Stimulated activated naive CD8-positive, alpha-beta T cell treated with anti-CD3 and anti-CD28 coated beads, Interleukin-15, amount 100 ng/mL, for 72 hours (primary cell): ENCODE results near the gene C1QA.
"Not testable (repeated sequence)": the region's sequence is repeated elsewhere in the genome, so short reads cannot be mapped to it uniquely, and the experiment has no call there.

Source experiments
- ATAC-seq: fragments of 150-1000 bp; cut with Tn5 transposase; 2 replicates; pipeline ENCODE4 v1.10.0; 2021; ENCODE audit warnings: mild to moderate bottlenecking, moderate library complexity
- DNase-seq, 2 donors: peaks; one replicate each; pipeline ENCODE4 v3.0.0; 2021 to 2022
- H3K27ac Mint-ChIP-seq, 2 donors: one replicate each; pipeline ENCODE4 v1.8.0; 2022; ENCODE audit warnings: mild to moderate bottlenecking in 2 of 2, mixed read lengths in 2 of 2, moderate library complexity in 2 of 2
- H3K27me3 Mint-ChIP-seq: one replicate; pipeline ENCODE4 v1.8.0; 2022; ENCODE audit warnings: mixed read lengths
- H3K4me1 Mint-ChIP-seq: one replicate; pipeline ENCODE4 v1.8.0; 2022; ENCODE audit warnings: mild to moderate bottlenecking, mixed read lengths
- H3K4me3 Mint-ChIP-seq, 2 donors: one replicate each; pipeline ENCODE4 v1.8.0; 2022; ENCODE audit warnings: mild to moderate bottlenecking in 2 of 2, mixed read lengths in 2 of 2, moderate library complexity in 1 of 2
- H3K9me3 Mint-ChIP-seq, 2 donors: one replicate each; pipeline ENCODE4 v1.8.0; 2022; ENCODE audit warnings: mixed read lengths in 2 of 2

The C1QA gene

GRCh38 chr1:22671999-22672398 is 35.6 kb downstream of the C1QA start:
- no peak overlapping the region for H3K27ac Mint-ChIP-seq
- DNase-seq (no peak), ATAC-seq (no peak)
- peaks cover 46% of the 10 kb centered on the region for H3K27me3 Mint-ChIP-seq
- H3K4me1 Mint-ChIP-seq = no peaks in the 10 kb centered on the region
- no peak overlapping the region for H3K4me3 Mint-ChIP-seq
- no peaks in the 10 kb centered on the region for H3K9me3 Mint-ChIP-seq

GRCh38 chr1:22673486-22674409 is 37.3 kb downstream of the C1QA start:
- H3K9me3 Mint-ChIP-seq = no peaks in the 10 kb centered on the region
- peak; percentile 72 for ATAC-seq
- H3K4me1 Mint-ChIP-seq = no peaks in the 10 kb centered on the region
- no peak overlapping the region for H3K4me3 Mint-ChIP-seq
- H3K27me3 Mint-ChIP-seq = peaks cover 46% of the 10 kb centered on the region
- no peak overlapping the region for H3K27ac Mint-ChIP-seq
- no peak for DNase-seq

- H3K27ac Mint-ChIP-seq = no peak overlapping the region
- H3K4me1 Mint-ChIP-seq = no peaks in the 10 kb centered on the region
- no peak overlapping the region for H3K4me3 Mint-ChIP-seq
- no peak for ATAC-seq
- no peak for DNase-seq
- H3K9me3 Mint-ChIP-seq = no peaks in the 10 kb centered on the region
- peaks cover 46% of the 10 kb centered on the region for H3K27me3 Mint-ChIP-seq
These were observed 38.0 kb downstream of the C1QA start for GRCh38 chr1:22674410-22674749.

GRCh38 chr1:22676151-22676550 is 39.7 kb downstream of the C1QA start:
- H3K27ac Mint-ChIP-seq, ATAC-seq, H3K4me1 Mint-ChIP-seq, H3K9me3 Mint-ChIP-seq, H3K4me3 Mint-ChIP-seq, DNase-seq: not testable (repeated sequence)
- H3K27me3 Mint-ChIP-seq = peaks cover 36% of the 10 kb centered on the region

- Mint-ChIP-seq H3K4me1 (no peaks in the 10 kb centered on the region), H3K4me3 (no peak overlapping the region), H3K27me3 (peaks cover 27% of the 10 kb centered on the region), H3K27ac (no peak overlapping the region), H3K9me3 (no peaks in the 10 kb centered on the region)
- no peak for DNase-seq
- no peak for ATAC-seq
These were observed 40.6 kb downstream of the C1QA start for GRCh38 chr1:22676916-22677583.

- no peak for DNase-seq
- H3K4me1 Mint-ChIP-seq = no peaks in the 10 kb centered on the region
- no peaks in the 10 kb centered on the region for H3K9me3 Mint-ChIP-seq
- H3K27me3 Mint-ChIP-seq = peaks cover 16% of the 10 kb centered on the region
- H3K4me3 Mint-ChIP-seq = no peak overlapping the region
- H3K27ac Mint-ChIP-seq = no peak overlapping the region
- no peak for ATAC-seq
These were observed 41.8 kb downstream of the C1QA start for GRCh38 chr1:22677931-22678896.

GRCh38 chr1:22680726-22681125 is 44.3 kb downstream of the C1QA start:
- peaks cover 23% of the 10 kb centered on the region for H3K27me3 Mint-ChIP-seq
- DNase-seq = no peak
- no peak overlapping the region for H3K4me3 Mint-ChIP-seq
- H3K4me1 Mint-ChIP-seq = no peaks in the 10 kb centered on the region
- H3K9me3 Mint-ChIP-seq = no peaks in the 10 kb centered on the region
- no peak overlapping the region for H3K27ac Mint-ChIP-seq
- no peak for ATAC-seq

GRCh38 chr1:22681556-22682276 is 45.3 kb downstream of the C1QA start:
- H3K4me3 Mint-ChIP-seq = no peak overlapping the region
- H3K27ac Mint-ChIP-seq = no peak overlapping the region
- DNase-seq (no peak), ATAC-seq (no peak)
- no peaks in the 10 kb centered on the region for H3K4me1 Mint-ChIP-seq
- peaks cover 31% of the 10 kb centered on the region for H3K27me3 Mint-ChIP-seq
- no peaks in the 10 kb centered on the region for H3K9me3 Mint-ChIP-seq

GRCh38 chr1:22683547-22683946 is 47.1 kb downstream of the C1QA start:
- Mint-ChIP-seq H3K4me1 (no peaks in the 10 kb centered on the region), H3K27me3 (peaks cover 39% of the 10 kb centered on the region), H3K9me3 (no peaks in the 10 kb centered on the region), H3K4me3 (no peak overlapping the region), H3K27ac (peak overlapping the region in 1 of 2 donors; percentile 3)
- no peak for ATAC-seq
- DNase-seq = no peak

- H3K27ac Mint-ChIP-seq = peak overlapping the region in 1 of 2 donors; percentile 95
- no peak overlapping the region for H3K4me3 Mint-ChIP-seq
- no peaks in the 10 kb centered on the region for H3K9me3 Mint-ChIP-seq
- DNase-seq = no peak
- peaks cover 39% of the 10 kb centered on the region for H3K27me3 Mint-ChIP-seq
- H3K4me1 Mint-ChIP-seq = no peaks in the 10 kb centered on the region
- no peak for ATAC-seq
These were observed 49.2 kb downstream of the C1QA start for GRCh38 chr1:22685591-22686059.

- H3K9me3 Mint-ChIP-seq = no peaks in the 10 kb centered on the region
- ATAC-seq (no peak), DNase-seq (no peak)
- H3K4me3 Mint-ChIP-seq = no peak overlapping the region
- no peaks in the 10 kb centered on the region for H3K4me1 Mint-ChIP-seq
- H3K27me3 Mint-ChIP-seq = peaks cover 39% of the 10 kb centered on the region
- no peak overlapping the region for H3K27ac Mint-ChIP-seq
These were observed 50.8 kb downstream of the C1QA start for GRCh38 chr1:22687191-22687590.

- Mint-ChIP-seq H3K4me3 (no peak overlapping the region), H3K9me3 (no peaks in the 10 kb centered on the region), H3K27ac (peak overlapping the region in 1 of 2 donors; percentile 67), H3K27me3 (peaks cover 38% of the 10 kb centered on the region), H3K4me1 (no peaks in the 10 kb centered on the region)
- no peak for ATAC-seq
- no peak for DNase-seq
These were observed 52.0 kb downstream of the C1QA start for GRCh38 chr1:22688466-22688865.
